Germinal center (tissue), 1 donor: ENCODE measurements around the gene MYO9A.
"Not testable (repeated sequence)": the region's sequence is repeated elsewhere in the genome, so short reads cannot be mapped to it uniquely, and the experiment has no call there.

ENCODE experiments used
- DNase-seq: peaks from one replicate; pipeline ENCODE4 v3.0.0; 2012; ENCODE audit warnings: mixed read lengths, low spot score

The MYO9A gene

DNA sequence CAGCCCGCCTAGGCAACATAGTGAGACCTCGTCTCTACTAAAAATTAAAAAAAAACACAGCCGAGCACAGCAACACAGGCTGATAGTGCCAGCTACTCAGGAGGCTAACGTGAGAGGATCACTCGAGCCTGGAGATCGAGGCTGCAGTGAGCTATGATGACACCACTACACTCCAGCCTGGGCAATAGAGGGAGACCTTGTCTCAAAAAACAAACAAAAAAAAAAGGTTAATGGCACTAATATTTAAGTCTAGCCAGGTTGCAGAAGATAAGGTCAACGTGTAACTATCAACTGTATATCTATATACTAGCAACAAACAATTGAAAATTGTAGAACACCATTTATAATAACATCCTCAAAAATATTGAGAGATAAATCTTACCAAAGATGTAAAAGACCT lies 75.1 kb downstream of the MYO9A start:
- DNase-seq: no peak

DNA sequence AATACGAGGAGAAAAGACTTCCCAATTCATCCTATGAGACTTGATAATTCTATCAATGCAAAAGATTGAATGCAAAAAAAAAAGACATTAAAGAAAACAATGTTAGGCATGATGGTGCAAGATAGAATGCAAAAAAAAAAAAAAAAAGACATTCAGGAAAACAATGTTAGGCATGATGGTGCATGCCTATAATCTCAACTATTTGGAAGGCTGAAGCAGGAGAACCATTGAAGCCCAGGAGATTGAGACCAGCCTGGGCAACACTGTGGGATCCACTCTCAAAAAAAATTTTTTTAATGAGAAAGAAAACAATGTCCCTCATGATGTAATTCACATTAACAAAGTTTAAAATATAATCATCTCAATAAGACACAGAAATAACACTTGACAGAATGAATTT lies 75.9 kb downstream of the MYO9A start:
- no peak for DNase-seq

DNA sequence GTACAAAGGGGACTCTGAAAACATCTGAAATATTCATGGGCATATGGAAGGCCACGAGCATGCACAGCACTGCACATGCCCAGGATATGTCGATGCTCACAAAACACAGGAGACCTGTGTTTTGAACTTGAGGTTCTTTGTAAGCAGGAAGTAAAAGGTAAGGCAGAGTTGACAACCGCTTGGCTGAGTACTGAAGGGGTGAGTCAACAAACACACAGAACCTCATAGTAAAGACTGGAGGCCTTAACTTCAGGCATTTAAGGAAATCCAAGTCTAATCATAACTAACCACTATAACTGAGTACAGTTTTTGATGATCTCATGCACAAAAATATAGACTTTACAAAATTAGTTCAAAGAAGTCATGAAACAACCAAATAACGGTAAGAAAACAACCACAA lies 80.6 kb downstream of the MYO9A start:
- no peak for DNase-seq

DNA sequence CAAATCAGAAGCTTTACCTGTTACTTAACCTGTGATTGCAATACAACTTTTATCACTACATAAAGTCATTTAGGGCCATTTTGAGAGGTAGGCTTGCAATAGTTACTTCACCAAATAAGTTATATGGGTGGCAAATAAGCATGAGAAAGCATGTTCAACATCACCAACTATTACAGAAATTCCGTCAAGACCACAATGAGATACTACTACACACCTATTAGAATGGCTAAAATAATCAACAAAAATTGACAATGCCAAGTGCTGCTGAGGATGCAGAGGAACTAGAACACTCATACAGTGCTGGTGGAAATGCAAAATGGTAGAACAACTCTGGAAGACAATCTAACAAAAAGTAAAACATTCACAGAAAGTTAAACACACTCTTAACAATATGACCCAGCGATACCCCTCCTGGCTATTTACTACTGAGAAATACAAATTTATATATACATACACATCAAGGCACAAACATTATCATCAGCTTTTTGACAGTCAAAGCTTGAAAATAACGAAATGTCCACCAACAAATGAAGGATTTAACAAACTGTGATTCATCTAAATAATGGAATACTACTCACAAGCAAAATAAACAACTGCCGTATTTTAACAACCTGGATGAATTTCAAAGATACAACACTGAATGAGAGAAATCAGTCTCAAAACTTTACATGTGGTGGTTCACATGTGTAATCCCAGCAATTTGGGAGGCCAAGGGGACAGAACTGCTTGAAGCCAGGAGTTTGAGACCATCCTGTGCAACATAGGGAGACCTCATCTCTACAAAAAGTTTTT lies 82.9 kb downstream of the MYO9A start:
- no peak for DNase-seq

DNA sequence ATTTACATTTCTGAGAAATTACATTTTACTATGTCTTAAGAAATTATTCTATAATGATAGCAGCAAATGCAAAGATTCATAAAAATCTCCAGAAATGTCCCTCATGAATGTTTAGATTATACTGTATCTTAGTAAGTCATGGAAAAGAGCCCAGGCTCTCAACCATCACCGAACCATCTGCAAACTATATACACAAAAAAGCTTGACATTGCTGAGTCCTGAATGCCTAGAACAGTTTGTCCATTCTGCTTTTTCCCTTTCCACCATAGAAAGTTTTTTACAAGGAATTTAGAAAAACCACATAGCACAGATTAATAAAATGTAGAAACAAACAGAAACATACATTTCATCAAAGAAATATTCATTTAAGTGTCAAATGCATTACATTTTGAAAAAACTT lies 83.6 kb downstream of the MYO9A start:
- DNase-seq: no peak

DNA sequence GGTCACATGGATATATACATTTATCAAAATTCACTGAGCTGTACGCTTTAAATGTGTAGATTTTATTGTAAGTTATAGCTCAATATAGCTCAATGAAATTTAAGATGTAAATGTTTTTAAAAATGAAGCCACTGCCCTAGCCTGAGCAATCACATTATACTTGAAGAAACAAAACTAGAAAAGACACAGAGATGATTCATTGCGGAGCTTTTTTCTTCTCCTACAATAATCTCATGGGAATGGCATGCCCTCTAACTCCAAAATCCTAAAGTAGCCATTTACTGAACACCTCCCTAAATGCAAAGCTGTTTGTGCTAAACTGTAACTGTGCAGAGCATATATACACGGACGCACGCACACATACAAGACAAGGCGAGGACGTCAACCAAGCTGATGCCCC lies 84.2 kb downstream of the MYO9A start:
- DNase-seq: no peak

DNA sequence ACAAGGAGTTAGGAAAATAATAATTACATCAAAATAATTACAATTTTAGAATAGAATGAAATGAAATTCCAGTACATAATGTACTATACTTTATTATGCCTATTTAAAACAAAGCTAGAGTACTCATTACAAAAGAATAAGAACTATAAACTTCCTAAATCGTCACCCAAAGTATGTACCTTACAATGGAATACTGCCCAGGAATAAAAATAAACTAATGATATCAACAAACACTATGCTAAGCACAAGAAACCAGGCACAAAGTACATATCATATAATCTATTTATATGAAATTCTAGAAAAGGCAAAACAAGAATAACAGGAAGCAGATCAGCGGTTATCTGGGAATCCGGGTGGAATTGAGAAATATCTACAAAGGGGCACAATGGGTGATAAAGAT lies 84.7 kb downstream of the MYO9A start:
- DNase-seq: no peak

DNA sequence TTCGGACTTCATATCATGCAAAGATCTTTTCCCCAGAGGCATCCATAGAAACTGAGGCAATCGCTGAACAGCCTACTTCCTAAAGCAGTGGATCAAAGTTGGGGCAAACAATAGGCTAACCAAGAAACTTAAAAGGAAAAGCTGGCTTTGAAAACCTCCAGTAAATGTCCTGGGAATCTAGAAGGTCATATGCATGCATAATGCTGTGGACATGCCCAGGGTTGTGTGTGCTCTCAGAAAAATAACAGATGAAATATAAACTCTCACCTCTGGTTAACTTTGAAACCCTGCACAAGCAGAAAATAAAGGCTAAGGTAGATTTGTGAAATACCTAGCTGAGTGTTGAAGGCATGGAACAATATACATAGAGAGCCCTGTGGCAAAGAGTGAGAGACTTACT lies 96.3 kb downstream of the MYO9A start:
- no peak for DNase-seq

DNA sequence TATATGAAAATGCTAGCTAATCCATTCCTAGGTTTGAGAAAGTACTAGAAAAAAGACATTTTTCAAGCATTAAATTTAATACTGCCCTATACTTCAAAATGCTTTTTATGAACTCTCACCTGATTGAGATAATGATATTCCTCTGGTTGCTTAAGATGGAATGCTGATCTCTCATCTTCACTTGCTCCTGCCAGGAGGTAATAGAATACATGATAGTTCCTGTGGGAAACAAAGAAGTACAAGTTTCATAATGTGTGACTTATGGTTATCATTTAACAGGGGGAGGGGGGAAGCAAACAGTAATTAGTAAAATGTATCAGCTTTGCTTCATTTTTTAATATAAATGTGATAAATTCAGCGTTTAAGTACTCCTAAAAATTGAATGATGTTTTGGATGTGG lies 97.2 kb downstream of the MYO9A start:
- no peak for DNase-seq

DNA sequence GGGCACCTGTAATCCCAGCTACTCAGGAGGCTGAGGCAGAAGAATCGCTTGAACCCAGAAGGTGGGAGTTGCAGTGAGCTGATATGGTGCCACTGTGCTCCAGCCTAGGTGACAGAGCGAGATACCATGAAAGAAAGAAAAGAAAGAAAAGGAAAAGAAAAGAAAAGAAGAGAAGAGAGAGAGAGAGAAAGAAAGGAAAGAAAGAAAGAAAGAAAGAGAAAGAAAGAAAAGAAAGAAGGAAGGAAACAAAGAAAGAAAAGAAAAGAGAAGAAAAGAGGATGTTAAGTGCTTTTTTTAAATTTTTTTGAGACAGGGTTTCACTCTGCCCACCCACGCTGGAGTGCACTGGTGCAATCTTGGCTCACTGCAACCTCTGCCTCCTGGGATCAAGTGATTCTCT lies 103.4 kb downstream of the MYO9A start:
- not testable (repeated sequence) for DNase-seq

DNA sequence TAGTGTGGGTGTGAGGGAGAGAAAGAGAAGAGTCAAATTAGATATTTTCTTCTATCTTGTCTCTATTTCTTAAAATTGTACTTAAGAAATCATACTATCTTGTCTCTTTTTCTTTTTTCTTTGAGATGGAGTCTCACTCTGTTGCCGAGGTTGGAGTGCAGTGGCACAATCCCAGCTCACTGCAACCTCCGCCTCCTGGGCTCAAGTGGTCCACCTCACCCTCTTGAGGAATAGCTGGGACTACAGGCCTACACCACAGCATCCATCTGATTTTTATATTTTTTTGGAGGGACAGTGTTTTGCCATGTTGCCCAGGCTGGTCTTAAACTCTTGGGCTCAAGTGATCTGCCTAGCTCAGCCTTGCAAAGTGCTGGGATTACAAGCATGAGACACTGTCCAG lies 104.2 kb downstream of the MYO9A start:
- DNase-seq: no peak

DNA sequence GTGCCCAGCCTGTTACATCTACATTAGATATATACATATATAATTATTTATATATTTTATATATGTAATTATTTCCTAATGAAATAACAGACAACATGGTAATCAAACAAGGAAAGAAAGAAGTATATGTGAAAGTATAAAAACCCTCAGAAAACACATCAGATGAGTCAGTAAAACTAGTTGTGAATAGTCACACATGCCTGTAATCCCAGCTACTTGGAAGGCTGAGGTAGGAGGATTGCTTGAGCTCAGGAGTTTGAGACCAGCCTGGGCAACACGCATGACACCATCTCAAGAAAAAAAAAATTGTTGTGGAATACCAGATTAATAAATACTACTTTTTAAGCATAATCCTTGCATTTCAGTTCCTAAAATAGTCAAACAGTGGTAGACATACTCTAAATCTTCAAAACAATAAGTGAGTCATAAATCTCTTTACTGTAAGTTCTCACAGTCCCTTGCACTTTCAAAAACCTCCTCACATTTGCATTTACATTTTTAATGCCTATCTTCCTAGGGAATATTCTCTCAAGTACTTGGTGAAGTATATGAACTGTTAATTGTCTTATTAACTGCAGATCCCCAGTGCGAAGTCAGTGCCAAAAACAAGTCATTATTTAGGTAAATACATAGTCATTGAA lies 106.5 kb downstream of the MYO9A start:
- DNase-seq: no peak

DNA sequence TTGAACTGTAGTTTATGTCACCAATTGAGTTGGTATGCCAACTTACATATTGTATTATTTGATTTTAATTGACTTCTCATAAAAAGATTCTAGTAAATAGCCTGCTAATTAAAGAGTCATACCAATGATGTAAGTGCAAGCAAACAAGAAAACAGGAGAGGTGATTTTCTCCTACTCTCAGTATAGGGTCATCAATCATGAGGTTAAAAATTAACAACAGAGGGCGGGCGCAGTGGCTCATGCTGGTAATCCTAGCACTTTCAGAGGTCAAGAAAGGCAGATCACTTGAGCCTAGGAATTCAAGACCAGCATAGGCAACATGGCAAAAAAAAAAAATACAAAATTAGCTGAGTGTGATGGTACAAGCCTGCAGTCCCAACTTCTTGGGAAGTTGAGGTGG lies 108.7 kb downstream of the MYO9A start:
- DNase-seq: no peak

DNA sequence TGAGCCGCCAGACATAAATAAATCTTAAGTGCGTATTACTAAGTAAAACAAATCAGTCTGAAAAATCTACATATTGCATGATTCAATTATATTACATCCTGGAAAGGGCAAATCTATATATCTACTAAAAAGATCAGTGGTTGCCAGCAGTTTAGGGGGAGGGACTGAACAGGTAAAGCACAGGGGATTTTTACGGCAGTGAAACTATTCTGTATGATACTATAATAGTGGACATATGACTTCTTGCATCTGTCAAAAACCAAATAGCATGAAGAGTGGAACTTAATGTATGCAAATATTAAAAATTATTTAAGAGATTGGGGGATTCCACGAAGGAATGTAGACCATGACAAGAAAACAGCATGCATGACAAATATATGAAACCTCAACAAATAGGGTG lies 111.6 kb downstream of the MYO9A start:
- peak; percentile 40 for DNase-seq

DNA sequence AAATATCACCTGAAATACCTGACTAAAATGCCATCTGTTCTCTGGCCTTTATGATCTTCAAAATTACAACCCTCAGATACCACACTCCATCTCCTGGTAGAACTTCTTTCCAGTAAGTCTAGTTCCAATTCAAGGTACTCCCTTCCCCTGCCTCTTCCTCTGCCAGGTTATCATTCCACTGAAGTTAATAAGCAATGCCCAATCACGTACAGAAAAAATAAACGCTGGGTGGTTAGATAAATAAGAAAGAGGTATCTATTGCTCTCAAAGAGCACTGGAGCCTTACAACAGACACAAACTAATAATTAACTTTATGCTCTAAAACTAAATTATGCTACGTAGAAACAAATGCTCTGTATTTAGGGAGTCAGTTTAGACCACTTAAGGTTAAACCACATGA lies 112.5 kb downstream of the MYO9A start:
- no peak for DNase-seq

DNA sequence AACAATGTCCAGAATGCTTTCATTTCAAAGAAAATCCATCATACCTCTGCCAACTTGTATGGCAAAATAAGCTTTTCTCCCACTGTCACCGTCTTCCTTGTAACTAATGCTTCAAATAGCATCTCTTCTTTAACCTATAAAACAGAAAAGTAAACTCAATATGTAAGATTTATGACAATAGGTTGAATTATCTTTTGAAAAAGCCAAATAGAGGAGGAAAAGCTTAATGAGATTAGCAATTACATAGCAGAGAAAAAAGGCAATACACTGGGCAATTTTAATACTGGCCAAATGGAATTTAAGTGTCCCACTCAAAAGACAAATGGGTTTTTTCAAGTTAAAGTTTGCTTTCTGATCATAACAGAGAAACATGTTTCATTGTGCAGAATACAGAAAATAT lies 118.1 kb downstream of the MYO9A start:
- DNase-seq: no peak

DNA sequence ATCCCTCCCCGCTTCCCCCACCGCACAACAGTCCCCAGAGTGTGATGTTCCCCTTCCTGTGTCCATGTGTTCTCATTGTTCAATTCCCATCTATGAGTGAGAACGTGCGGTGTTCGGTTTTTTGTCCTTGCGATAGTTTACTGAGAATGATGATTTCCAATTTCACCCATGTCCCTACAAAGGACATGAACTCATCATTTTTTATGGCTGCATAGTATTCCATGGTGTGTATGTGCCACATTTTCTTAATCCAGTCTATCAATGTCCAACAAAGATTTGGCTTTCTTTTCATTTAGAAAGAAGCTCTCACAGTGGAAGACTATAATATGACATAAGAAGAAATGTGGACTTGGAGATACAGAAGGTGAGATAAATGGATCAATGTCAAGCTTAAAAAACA lies 119.2 kb downstream of the MYO9A start:
- DNase-seq: not testable (repeated sequence)

DNA sequence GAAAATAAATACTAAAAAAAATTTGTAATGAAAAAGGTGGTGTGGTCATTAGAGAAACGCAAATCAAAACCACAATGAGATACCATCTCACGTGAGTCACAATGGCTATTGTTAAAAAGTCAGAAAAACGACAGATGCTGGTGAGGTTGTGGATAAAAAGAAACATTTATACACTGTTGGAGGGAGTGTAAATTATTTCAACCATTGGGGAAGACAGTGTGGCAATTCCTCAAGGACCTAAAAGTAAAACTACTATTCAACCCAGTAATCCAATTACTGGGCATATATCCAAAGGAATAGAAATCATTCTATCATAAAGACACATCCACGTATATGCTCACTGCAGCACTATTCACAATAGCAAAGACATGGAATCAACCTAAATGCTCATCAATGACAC lies 120.3 kb downstream of the MYO9A start:
- no peak for DNase-seq

DNA sequence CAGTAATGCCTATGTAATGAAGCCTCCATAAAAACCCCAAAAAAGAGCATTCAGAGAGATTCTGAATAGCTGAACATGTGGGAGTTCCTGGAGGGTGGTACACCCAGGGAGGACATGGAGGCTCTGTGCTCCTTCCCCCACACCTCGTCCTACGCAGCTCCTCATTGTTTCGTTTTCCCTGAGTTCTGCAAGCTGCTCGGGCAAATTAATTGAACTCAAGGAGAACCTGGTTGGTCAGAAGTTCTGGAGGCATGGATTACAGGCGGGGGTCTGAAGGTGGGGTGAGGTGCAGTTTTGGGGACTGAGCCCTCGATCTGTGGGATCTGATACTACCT lies 142.2 kb downstream of the MYO9A start:
- no peak for DNase-seq

DNA sequence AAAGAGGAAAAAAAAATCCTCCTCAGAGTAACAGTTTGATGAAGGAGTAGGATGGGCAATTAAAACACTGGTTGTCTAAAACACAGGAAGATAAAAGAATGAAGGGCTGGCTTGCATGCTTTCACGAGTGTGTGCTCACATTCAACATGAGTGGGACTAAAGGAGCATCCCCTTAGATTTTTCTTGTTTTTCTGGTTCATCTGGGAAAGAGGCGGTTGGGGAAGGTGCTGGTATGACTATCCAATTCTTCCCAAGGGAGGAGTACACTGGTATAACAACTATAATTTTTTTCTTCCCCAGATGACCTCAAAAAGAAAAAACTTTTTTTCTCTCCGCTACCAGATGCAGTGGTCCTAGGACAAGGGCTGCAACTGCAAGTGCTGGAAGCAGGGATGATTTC lies 143.7 kb downstream of the MYO9A start:
- no peak for DNase-seq

DNA sequence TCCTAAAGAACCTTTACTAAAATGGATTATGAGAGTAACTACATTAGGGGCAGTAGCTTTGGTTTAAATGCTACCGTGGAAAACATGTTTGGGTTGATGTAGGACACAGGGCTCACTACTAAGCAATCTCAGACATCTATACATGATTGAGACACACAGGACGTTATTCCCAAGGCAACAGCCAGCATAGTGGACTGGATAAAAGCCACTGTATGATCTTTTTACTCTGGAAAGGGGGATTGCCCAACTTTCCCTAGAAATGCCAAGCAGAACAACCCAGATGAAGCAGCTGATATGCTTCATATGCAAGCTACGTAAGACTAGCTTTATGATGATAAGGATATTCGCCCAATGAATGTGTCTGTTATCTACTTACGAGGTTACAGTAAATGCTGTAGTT lies 144.6 kb downstream of the MYO9A start:
- no peak for DNase-seq

DNA sequence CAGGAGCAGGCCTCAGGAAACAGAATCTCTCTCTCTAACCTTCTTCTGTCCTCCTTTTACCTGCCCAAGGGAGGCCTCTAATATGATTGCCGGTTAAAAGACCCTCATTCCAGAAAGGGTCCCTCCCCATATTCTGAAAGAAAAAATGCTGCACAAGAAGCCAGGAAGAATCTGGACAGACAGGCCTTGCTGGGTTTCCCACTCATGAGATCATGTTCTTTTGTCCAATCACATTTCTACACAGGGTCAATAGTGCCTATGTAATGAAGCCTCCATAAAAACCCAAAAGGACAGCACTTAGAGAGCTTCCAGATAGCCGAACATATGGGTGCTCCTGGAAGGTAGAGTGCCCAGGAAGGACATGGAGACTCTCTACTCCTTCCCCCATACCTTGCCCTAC lies 146.0 kb downstream of the MYO9A start:
- DNase-seq: no peak

DNA sequence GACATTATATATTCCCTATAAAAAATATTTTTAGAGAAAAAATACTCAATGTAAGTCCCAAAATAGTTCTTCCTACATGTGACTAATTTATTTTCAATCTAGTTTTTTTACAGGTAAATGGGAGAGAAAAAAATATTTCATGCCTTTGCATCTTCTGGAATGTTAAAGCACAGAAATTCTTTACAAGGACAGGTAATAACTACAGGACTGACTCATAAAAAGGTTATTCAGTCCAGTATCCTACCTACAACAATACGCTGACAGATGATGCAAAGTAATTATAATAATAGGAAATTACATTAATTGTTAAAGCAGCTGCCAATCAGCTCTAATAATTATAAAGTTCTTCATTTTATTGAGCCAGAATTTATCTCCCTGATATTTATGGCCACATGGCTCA lies 147.5 kb downstream of the MYO9A start:
- no peak for DNase-seq

DNA sequence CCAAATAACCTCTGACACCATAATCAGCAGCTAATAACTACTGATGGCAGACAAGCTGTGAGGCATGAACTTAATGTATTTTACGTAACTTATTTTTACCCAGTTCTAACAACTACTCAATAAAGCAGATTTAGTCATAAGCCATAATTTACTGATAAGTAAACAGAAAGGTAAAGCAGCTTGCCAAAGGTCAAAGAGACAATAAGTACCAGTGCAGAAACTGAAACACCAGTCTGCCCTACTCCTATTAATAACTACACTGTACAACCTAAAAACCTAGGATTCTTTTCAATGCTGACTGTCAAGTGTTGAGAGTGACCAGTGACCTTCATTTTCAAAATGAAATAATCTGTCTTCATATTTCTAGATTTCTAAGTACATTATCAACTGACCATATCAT lies 155.4 kb downstream of the MYO9A start:
- no peak for DNase-seq
